HG03280 (cell line): ENCODE results near the gene HAUS2.
A peak's percentile ranks its signal among the peaks of the same experiment; 100 is the strongest.
"Not testable (repeated sequence)": the region's sequence is repeated elsewhere in the genome, so short reads cannot be mapped to it uniquely, and the experiment has no call there.

Source experiments
- ATAC-seq: cut with Tn5 transposase; IDR thresholded peaks from one replicate; pipeline ENCODE4 v1.9.1; 2021; ENCODE audit warnings: mild to moderate bottlenecking, moderate library complexity; ENCODE audit not compliant: unreplicated experiment

HAUS2 gene

GRCh38 chr15:42548249-42549031 lies at the start of gene HAUS2, which contains the start of gene LRRC57:
Gene HAUS2 (plus strand): TSS chr15:42548838. CDS start chr15:42548873, 35 bp downstream.
Gene LRRC57 (minus strand): TSS chr15:42548793. CDS start chr15:42548434, 359 bp downstream.
- peak; percentile 80 for ATAC-seq

GRCh38 chr15:42499858-42500609 lies 48.6 kb upstream of the HAUS2 start:
- ATAC-seq = no peak

GRCh38 chr15:42502477-42502876 lies 46.2 kb upstream of the HAUS2 start:
- ATAC-seq = no peak

DNA sequence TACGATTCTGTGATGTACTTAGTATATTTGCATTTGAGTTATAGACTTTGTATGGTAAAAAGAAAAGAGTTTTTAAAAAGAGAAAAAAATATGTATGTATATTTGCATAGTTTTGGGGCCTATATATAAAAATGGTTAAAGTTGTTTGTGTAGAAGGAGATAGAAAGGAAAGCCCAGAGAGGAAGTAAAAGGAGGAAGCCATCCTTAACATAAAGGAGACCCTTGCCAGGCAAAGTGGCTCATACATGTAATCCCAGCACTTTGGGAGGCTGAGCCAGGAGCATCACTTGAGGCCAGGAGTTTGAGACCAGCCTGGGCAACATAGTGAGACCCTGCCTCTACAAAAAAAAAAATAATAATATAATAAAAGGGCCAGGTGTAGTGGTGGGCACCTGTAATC lies 44.8 kb upstream of the HAUS2 start:
- ATAC-seq = no peak

- peak; percentile 22 for ATAC-seq
These were observed 44.0 kb upstream of the HAUS2 start for GRCh38 chr15:42504631-42505030.

GRCh38 chr15:42507514-42507913 lies 41.1 kb upstream of the HAUS2 start:
- ATAC-seq = no peak

DNA sequence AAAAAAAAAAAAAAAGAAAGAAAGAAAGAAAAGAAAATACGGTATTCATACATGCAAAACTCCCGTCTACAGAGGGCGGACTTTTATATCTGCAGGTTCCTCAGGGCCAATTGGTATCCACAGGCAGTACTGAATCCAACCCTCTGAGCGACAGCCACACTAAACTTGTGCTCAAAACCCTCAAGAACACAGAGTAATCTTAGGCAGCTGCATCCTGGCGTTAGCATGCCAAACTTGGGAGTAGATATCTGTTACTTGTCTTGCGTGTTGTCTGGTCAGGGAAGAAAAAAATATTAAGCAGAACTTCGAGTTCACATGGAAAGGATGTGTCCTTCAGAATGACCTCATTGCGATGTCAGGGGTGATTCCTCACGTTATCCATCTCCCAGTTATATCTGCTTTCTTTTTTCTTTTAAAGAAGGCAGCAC lies 40.4 kb upstream of the HAUS2 start:
- ATAC-seq = no peak

DNA sequence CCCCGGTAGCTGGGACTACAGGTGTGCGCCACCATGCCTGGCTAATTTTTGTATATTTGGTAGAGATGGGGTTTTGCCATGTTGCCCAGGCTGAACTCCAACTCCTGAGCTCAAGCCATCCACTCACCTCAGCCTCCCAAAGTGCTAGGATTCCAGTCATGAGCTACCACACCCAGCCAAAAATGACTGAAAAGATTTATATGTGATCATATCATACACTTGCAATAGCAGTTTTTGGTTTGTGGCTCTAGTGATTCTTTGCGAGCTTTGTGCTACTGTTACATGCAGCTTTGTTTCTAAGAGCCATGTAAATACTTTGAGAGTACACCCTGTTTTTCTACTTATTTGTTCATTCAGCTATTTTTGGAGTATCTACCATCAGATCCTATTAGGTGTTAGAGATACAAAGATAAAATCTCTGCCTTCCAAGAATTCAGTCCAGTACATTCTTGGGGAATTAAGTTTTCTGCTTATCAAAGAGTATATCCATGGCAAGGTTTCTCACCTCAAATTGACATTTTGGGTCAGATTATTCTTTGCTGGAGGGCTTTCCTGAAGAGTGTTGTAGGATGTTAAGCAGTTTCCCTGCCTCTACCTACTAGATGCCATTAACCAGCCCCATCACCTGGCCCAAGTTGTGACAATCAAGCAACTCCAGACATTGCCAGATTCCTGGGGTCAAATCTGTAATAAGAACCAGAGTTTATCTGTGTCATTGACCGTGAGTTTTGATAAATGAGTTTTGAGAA lies 38.2 kb upstream of the HAUS2 start:
- no peak for ATAC-seq

GRCh38 chr15:42511007-42511391 lies 37.6 kb upstream of the HAUS2 start:
- no peak for ATAC-seq

DNA sequence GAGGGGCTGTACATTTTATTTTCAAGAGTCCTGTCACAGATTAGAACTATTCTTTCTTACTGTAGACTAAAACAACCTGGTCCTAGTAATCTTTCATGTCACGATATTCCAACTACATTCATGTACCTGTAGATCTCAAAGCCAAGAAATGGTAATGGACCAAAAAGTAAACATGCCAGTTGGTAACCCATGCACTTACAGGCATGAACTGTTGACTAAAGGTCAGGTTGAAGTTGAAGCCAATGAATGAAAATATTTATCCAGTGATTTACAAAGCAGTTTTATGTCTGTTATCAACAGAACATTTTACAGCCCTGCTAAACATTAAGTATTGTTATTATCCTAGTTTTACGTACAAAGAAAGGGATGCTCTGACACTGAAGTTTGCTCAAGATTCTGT lies 25.3 kb upstream of the HAUS2 start:
- no peak for ATAC-seq

DNA sequence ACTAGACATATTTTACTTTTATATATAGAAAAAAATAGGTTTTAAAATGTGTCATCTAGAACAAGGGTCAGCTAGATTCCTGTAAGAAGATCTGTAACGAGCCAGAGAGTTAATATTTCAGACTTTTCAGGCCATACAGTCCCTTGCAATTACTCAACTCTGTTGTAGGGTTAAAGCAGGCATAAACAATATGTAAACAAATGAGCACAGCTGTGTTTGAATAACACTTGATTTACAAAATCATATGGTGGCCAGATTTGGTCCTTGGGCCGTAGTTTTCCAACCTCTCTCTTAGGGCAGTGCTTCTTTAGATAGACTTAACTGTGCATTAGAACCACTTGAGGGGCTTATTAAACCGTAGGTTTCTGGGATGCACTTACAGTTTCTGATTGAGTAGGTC lies 19.7 kb upstream of the HAUS2 start:
- ATAC-seq = no peak

DNA sequence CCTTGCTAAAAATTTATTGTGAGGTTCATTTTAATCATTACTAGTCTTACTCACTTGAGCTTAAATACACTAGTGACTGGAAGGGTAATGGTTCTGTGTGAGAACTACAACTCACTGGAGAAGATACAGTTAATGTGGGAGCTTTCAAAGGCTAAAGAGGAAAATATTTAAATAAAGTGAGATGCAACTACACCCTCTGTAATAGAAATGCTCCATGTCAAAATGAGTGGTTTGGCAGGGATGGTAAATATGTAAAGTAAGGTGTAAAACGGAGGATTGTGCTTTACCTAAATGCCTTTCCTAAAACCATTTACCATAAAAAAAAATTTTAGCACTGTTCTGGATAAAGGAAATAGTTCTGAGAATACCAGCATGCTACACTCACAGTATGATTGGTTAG lies 15.4 kb upstream of the HAUS2 start:
- ATAC-seq = no peak

DNA sequence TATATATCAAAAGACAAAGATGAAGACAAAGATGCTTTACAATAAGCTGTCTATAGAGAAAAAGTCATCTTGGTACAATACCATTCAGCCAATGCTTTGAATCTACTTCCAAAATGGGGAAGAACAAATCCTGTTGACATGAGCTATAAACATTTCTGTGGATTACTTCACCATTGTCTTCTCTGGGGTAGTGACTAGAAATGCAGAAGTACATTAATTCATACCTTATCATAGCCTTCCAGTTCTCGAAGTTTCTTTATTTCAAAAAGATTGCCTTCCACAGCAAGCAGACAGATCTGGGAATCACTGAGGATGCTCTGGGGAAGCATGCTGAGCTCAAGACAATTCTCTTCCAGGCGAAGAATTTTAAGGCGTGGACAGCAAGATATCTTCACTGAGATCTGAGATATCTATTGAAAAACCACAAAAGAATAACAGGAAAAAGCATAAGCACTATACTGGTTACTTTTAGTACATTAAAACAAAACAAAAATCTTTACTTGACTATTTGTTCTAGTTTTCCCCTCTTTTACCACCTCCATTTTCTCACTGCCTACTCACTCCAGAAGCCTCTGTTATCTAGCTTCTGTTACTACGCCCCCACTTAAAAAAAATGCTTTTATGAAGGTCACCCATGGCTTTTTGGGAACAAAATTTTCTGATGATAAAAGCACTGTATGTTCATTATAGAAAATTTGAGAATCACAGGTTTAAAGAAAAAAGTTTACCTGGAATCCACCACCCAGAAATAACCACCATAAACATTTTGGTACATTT lies 3.6 kb upstream of the HAUS2 start:
- no peak for ATAC-seq

- no peak for ATAC-seq
These were observed 755 bp upstream of the HAUS2 start for GRCh38 chr15:42547918-42548248.

GRCh38 chr15:42549032-42549491 lies 424 bp downstream of the HAUS2 start:
- peak; percentile 22 for ATAC-seq

GRCh38 chr15:42549741-42550392 lies 1.2 kb downstream of the HAUS2 start:
- no peak for ATAC-seq

DNA sequence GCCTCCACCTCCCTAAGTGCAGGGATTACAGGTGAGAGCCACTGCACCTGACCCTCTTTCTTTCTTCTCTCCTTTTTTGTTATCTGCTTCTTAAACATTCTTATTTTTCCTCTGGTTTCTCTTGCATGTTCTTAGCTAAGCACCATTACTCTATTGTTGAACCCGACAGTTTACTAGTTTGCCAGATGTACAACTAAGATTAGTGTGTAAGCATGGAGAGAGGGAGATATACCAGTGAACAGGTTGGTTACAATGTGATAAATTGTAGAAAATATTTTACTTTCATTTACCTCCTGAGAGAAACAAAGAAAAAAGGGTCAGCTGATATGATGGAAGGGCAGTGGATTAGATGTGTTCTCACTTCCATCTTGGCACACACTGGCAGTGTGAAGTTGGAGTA lies 4.9 kb downstream of the HAUS2 start:
- no peak for ATAC-seq

DNA sequence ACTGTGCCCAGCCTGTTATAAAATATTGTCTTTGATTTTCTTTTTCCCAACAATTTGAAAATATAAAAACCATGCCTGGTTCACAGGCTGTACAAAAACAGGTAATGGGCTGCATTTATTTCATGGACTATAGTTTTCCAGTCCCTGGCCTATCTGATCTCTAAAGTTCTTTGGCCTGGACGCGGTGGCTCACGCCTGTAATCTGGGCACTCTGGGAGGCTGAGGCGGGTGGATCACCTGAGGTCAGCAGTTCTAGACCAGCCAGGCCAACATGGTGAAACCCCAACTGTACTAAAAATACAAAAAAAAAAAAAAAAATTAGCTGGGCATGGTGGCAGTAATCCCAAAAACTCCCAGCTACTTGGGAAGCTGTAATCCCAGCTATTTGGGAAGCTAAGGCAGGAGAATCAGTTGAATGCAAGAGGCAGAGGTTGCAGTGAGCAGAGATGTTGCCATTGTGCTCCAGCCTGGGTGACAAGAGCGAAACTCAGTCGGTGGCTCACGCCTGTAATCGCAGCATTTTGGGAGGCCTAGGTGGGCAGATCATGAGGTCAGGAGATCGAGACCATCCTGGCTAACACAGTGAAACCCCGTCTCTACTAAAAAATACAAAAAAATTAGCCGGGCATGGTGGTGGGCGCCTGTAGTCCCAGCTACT lies 8.0 kb downstream of the HAUS2 start:
- ATAC-seq = not testable (repeated sequence)

DNA sequence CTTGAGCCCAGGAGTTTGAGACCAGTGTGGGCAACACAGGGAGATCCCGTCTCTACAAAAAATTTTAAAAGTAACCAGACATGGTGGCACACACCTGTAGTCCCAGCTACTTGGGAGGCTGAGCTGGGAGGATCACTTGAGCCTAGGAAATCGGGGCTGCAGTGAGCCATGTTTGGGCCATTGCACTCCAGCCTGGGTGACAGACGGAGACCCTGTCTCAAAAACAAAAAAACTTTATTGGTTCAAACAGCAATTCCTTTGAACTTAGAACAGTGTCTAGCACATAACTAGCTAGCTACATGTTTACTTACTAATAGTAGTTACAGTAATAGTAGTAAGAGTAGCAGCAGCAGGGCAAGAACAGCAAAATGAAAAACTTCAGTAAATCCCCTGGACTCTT lies 10.1 kb downstream of the HAUS2 start:
- ATAC-seq = no peak
